Neural cell (in vitro differentiated cells): ENCODE data around the gene DEFB131B. TPM values are rescaled to one million over a fixed set of nuclear protein-coding genes. Genes with fewer than 3 reads are reported as not detected.
"Not testable (repeated sequence)": the region's sequence is repeated elsewhere in the genome, so short reads cannot be mapped to it uniquely, and the experiment has no call there.

Experiments used
- H2AFZ ChIP-seq: fragments of 200-600, 300-800 bp; sonication (generic), shearing (Covaris generic); 2 replicates; pipeline ENCODE4 v1.6.0; 2014; ENCODE audit warnings: low read depth, mild to moderate bottlenecking, antibody characterized with exemption, low read length, moderate library complexity
- H3F3A ChIP-seq: fragments of 200-600 bp; shearing (Covaris generic); 2 replicates; pipeline ENCODE4 v1.6.1; 2016; ENCODE audit warnings: mild to moderate bottlenecking, moderate library complexity, mixed read lengths, antibody characterized with exemption, low read length; ENCODE audit not compliant: insufficient read depth, poor library complexity, severe bottlenecking
- H3K27ac ChIP-seq: fragments of 200-600, 300-800 bp; sonication (generic), shearing (Covaris generic); 2 replicates; pipeline ENCODE4 v1.5.1; 2014; ENCODE audit warnings: mild to moderate bottlenecking, low read length, moderate library complexity
- H3K27me3 ChIP-seq: fragments of 300-800, 200-600 bp; sonication (generic), shearing (Covaris generic); 2 replicates; pipeline ENCODE4 v1.6.0; 2014; ENCODE audit warnings: mild to moderate bottlenecking, low read depth, low read length, moderate library complexity; ENCODE audit not compliant: insufficient read depth
- H3K36me3 ChIP-seq: fragments of 300-800, 200-600 bp; sonication (generic), shearing (Covaris generic); 2 replicates; pipeline ENCODE4 v1.5.1; 2014; ENCODE audit warnings: mild to moderate bottlenecking, antibody characterized with exemption, low read length, moderate library complexity; ENCODE audit not compliant: insufficient read depth
- H3K4me2 ChIP-seq: fragments of 300-800, 200-600 bp; sonication (generic), shearing (Covaris generic); 2 replicates; pipeline ENCODE4 v1.6.0; 2014; ENCODE audit warnings: mild to moderate bottlenecking, low read length
- H3K4me3 ChIP-seq: fragments of 300-800, 200-600 bp; sonication (generic), shearing (Covaris generic); 2 replicates; pipeline ENCODE4 v1.5.1; 2014; ENCODE audit warnings: mild to moderate bottlenecking, low read length, moderate library complexity
- H3K79me2 ChIP-seq: fragments of 200-600 bp; shearing (Covaris generic); replicated peaks from 2 replicates; pipeline ENCODE4 v1.6.0; 2014; ENCODE audit warnings: mild to moderate bottlenecking, low read length, moderate library complexity; ENCODE audit not compliant: insufficient read depth
- H3K9ac ChIP-seq: fragments of 300-800, 200-600 bp; sonication (generic), shearing (Covaris generic); 2 replicates; pipeline ENCODE4 v1.6.1; 2016; ENCODE audit warnings: mild to moderate bottlenecking, low read length, mixed read lengths
- H3K9me2 ChIP-seq: fragments of 200-600 bp; shearing (Covaris generic); 2 replicates; pipeline ENCODE4 v1.6.1; 2016; ENCODE audit warnings: mild to moderate bottlenecking, low read length, mixed read lengths; ENCODE audit not compliant: insufficient read depth
- H3K9me3 ChIP-seq: fragments of 200-600, 300-800 bp; sonication (generic), shearing (Covaris generic); 2 replicates; pipeline ENCODE4 v1.6.1; 2016; ENCODE audit warnings: mild to moderate bottlenecking, mixed run types, low read length, moderate library complexity, mixed read lengths
- H4K20me1 ChIP-seq: fragments of 200-600 bp; shearing (Covaris generic); 2 replicates; pipeline ENCODE4 v1.6.1; 2016; ENCODE audit warnings: mild to moderate bottlenecking, mixed run types; ENCODE audit not compliant: insufficient read depth
- CTCF ChIP-seq: fragments of 450-650 bp; IDR thresholded peaks from 2 replicates; pipeline ENCODE4 v1.5.1; 2014; ENCODE audit warnings: antibody characterized with exemption, mild to moderate bottlenecking, moderate library complexity; ENCODE audit not compliant: poor library complexity, severe bottlenecking
- EP300 ChIP-seq: fragments of 450-650 bp; conservative IDR thresholded peaks from 2 replicates; pipeline ENCODE4 v1.6.1; 2014; ENCODE audit warnings: antibody characterized with exemption, mild to moderate bottlenecking, moderate library complexity; ENCODE audit not compliant: poor library complexity, severe bottlenecking
- EZH2 ChIP-seq: fragments of 200-600, 300-800 bp; shearing (Covaris generic), sonication (generic); IDR thresholded peaks from 2 replicates; pipeline ENCODE4 v1.6.1; 2014; ENCODE audit warnings: antibody characterized with exemption, low read length, borderline replicate concordance, mild to moderate bottlenecking; ENCODE audit not compliant: insufficient read depth, poor library complexity, severe bottlenecking
- MXI1 ChIP-seq: fragments of 450-650 bp; conservative IDR thresholded peaks from 2 replicates; pipeline ENCODE4 v1.6.1; 2014; ENCODE audit warnings: antibody characterized with exemption, mild to moderate bottlenecking; ENCODE audit not compliant: poor library complexity, severe bottlenecking
- POLR2AphosphoS5 ChIP-seq: IDR thresholded peaks from 2 replicates; pipeline ENCODE4 v1.6.1; 2012
- RAD21 ChIP-seq: fragments of 450-650 bp; conservative IDR thresholded peaks from 2 replicates; pipeline ENCODE4 v1.6.1; 2014; ENCODE audit warnings: antibody characterized with exemption, mild to moderate bottlenecking, moderate library complexity
- SMC3 ChIP-seq: fragments of 450-650 bp; conservative IDR thresholded peaks from 2 replicates; pipeline ENCODE4 v1.6.1; 2014; ENCODE audit warnings: antibody characterized with exemption, mild to moderate bottlenecking, moderate library complexity; ENCODE audit not compliant: poor library complexity
- TAF1 ChIP-seq: IDR thresholded peaks from 2 replicates; pipeline ENCODE4 v1.6.1; 2012; ENCODE audit warnings: low read depth
- polyA plus RNA-seq: library from polyadenylated mRNA; depleted of rRNA; stranded (reverse); fragments of >200 nt; gene quantifications from 2 replicates; pipeline ENCODE4 v1.2.3, GENCODE V29; 2014
- TF ChIP-seq, protein P1 (sequence below): IDR thresholded peaks from 2 replicates; pipeline ENCODE4 v1.6.1; 2012; ENCODE audit warnings: borderline replicate concordance

The DEFB131B gene
- polyA plus RNA-seq, 1 donor from 2014 or later = not detected

GRCh38 chr11:71908218-71908617 lies 30.0 kb downstream of the DEFB131B start:
- H3K79me2 ChIP-seq = no peaks in the 10 kb centered on the region
- TF ChIP-seq RAD21 = no peak
- no peak for TF ChIP-seq EZH2
- no peak for TF ChIP-seq MXI1
- no peak for TF ChIP-seq TAF1
- no peak for TF ChIP-seq CTCF
- TF ChIP-seq, protein P1, sequence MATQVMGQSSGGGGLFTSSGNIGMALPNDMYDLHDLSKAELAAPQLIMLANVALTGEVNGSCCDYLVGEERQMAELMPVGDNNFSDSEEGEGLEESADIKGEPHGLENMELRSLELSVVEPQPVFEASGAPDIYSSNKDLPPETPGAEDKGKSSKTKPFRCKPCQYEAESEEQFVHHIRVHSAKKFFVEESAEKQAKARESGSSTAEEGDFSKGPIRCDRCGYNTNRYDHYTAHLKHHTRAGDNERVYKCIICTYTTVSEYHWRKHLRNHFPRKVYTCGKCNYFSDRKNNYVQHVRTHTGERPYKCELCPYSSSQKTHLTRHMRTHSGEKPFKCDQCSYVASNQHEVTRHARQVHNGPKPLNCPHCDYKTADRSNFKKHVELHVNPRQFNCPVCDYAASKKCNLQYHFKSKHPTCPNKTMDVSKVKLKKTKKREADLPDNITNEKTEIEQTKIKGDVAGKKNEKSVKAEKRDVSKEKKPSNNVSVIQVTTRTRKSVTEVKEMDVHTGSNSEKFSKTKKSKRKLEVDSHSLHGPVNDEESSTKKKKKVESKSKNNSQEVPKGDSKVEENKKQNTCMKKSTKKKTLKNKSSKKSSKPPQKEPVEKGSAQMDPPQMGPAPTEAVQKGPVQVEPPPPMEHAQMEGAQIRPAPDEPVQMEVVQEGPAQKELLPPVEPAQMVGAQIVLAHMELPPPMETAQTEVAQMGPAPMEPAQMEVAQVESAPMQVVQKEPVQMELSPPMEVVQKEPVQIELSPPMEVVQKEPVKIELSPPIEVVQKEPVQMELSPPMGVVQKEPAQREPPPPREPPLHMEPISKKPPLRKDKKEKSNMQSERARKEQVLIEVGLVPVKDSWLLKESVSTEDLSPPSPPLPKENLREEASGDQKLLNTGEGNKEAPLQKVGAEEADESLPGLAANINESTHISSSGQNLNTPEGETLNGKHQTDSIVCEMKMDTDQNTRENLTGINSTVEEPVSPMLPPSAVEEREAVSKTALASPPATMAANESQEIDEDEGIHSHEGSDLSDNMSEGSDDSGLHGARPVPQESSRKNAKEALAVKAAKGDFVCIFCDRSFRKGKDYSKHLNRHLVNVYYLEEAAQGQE = no peak
- TF ChIP-seq EP300 = no peak
- TF ChIP-seq POLR2AphosphoS5 = no peak
- no peak for TF ChIP-seq SMC3
- no peak overlapping the region for H3K4me2 ChIP-seq
- no peaks in the 10 kb centered on the region for H4K20me1 ChIP-seq
- H3K27ac ChIP-seq = no peak overlapping the region
- H3K27me3 ChIP-seq = no peaks in the 10 kb centered on the region
- H3F3A ChIP-seq = no peaks in the 10 kb centered on the region
- no peak overlapping the region for H2AFZ ChIP-seq
- no peaks in the 10 kb centered on the region for H3K9me2 ChIP-seq
- H3K36me3 ChIP-seq = no peaks in the 10 kb centered on the region
- H3K9ac ChIP-seq = no peak overlapping the region
- H3K9me3 ChIP-seq = no peaks in the 10 kb centered on the region
- no peak overlapping the region for H3K4me3 ChIP-seq

DNA sequence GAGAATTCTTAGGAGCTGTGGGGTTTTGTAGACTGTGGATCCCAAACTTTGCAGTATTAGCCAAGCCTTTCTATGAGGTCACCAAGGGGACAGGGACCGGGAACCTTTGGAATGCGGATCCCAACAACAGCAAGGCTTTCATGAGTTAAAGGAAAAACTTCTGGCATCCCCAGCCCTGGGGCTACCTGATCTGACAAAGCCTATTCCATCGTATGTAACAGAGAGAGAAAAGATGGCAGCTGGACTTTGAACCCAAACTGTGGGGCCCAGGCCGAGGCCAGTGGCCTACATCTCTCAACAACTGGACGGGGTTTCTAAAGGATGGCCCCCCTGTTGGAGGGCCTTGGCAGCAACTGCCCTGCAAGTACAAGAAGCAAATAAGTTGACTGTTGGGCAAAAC lies 32.5 kb downstream of the DEFB131B start:
- not testable (repeated sequence) for H3K4me2 ChIP-seq, H2AFZ ChIP-seq, H3K4me3 ChIP-seq, H3K27me3 ChIP-seq, H3K36me3 ChIP-seq, H3K27ac ChIP-seq, H3K79me2 ChIP-seq, H3K9me3 ChIP-seq, H4K20me1 ChIP-seq, H3K9ac ChIP-seq, H3F3A ChIP-seq, H3K9me2 ChIP-seq

DNA sequence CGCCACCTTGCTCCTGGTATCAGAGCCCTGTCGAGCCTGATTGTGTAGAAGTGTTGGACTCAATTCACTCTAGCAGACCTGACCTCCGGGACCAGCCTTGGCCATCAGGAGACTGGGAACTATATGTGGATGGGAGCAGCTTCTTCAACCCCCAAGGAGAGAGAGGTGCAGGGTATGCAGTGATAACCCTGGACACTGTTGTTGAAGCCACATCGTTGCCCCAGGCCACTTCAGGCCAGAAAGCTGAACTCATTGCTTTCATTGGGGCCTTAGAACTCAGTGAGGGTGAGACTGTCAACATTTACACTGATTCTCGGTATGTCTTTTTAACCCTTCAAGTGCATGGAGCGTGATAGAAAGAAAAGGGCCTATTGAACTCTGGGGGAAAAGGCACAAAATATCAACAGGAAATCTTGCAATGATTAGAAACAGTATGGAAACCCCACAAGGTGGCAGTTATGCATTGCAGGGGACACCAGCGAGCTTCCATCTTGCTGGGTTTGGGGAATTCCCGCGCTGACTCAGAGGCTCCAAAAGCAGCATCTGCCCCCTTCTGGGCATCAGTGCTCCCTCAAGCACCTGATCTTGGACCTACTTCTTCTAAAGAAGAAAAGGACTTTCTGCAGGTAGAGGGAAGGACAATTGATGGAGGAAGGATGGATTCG lies 33.2 kb downstream of the DEFB131B start:
- not testable (repeated sequence) for H3K9ac ChIP-seq, H3K27me3 ChIP-seq, H3K9me3 ChIP-seq, H3K4me2 ChIP-seq, H3K27ac ChIP-seq, H3K79me2 ChIP-seq, H3K4me3 ChIP-seq, H3F3A ChIP-seq, H2AFZ ChIP-seq, H3K9me2 ChIP-seq, H3K36me3 ChIP-seq, H4K20me1 ChIP-seq

- H3K9ac ChIP-seq, H3K27me3 ChIP-seq, H3F3A ChIP-seq, H3K9me3 ChIP-seq, H3K9me2 ChIP-seq, H3K27ac ChIP-seq, H2AFZ ChIP-seq, H3K4me3 ChIP-seq, H4K20me1 ChIP-seq, H3K36me3 ChIP-seq, H3K4me2 ChIP-seq, H3K79me2 ChIP-seq: not testable (repeated sequence)
Measured at GRCh38 chr11:71911986-71912340, 33.7 kb downstream of the DEFB131B start.
